ENCODE measurements around the gene GPC6.

- TF ChIP-seq SUZ12 (IDR thresholded peaks at IDR 0.05) (no peak), SP1 (IDR thresholded peaks at IDR 0.05) (no peak), ELF4 (IDR thresholded peaks at IDR 0.05) (no peak), TARDBP (IDR thresholded peaks at IDR 0.05) (no peak), LEF1 (IDR thresholded peaks at IDR 0.05; ENCODE audit: borderline replicate concordance) (no peak), FOXK2 (IDR thresholded peaks at IDR 0.05) (no peak), HDGF (IDR thresholded peaks at IDR 0.05; ENCODE audit: borderline replicate concordance) (no peak), ARNT (IDR thresholded peaks at IDR 0.05) (no peak), FOXA1 (IDR thresholded peaks at IDR 0.05) (no peak), CTBP1 (IDR thresholded peaks at IDR 0.05; ENCODE audit: borderline replicate concordance) (no peak), PKNOX1 (IDR thresholded peaks at IDR 0.05) (no peak), FOXM1 (IDR thresholded peaks at IDR 0.05; ENCODE audit: borderline replicate concordance) (no peak), ZNF384 (IDR thresholded peaks at IDR 0.05) (no peak), BHLHE40 (IDR thresholded peaks at IDR 0.05; ENCODE audit: borderline replicate concordance) (no peak)
Measured at GRCh38 chr13:93305886-93306285, 79.3 kb downstream of the GPC6 start.
